Keratinocyte (primary cell): ENCODE measurements around the gene ZYG11A. TPM values are rescaled to one million over a fixed set of nuclear protein-coding genes. Genes with fewer than 3 reads are reported as not detected.

Source experiments
- DNase-seq: peaks from one replicate; pipeline ENCODE4 v3.0.0-alpha.2; 2011; ENCODE audit warnings: low read depth, missing footprints, low spot score
- FAIRE-seq: peaks from 2 replicates; lab custom pipeline; 2011; peaks lifted over from hg19 to GRCh38; lab: Jason Lieb, UNC
- H2AFZ ChIP-seq: 2 replicates; pipeline ENCODE4 v1.6.0; 2012; ENCODE audit warnings: low read length, control low read depth, inconsistent platforms; ENCODE audit not compliant: control insufficient read depth
- H3K27ac ChIP-seq: 2 replicates; pipeline ENCODE4 v1.5.1; 2011; ENCODE audit warnings: low read length; ENCODE audit not compliant: control insufficient read depth, insufficient read depth
- H3K27me3 ChIP-seq: 3 replicates; pipeline ENCODE4 v1.6.0; 2011; ENCODE audit warnings: low read length; ENCODE audit not compliant: control insufficient read depth, insufficient read depth; ENCODE audit errors: extremely low read depth
- H3K36me3 ChIP-seq, 2 experiments: 2 replicates in 1 of 2; 3 replicates in 1 of 2; pipeline ENCODE4 v1.5.1; 2011; ENCODE audit warnings: low read length in 2 of 2, mild to moderate bottlenecking in 1 of 2; ENCODE audit not compliant: control insufficient read depth in 2 of 2, insufficient read depth in 2 of 2; ENCODE audit errors: extremely low read depth in 1 of 2
- H3K4me1 ChIP-seq: 3 replicates; pipeline ENCODE4 v1.5.1; 2011; ENCODE audit warnings: low read length; ENCODE audit not compliant: control insufficient read depth, insufficient read depth; ENCODE audit errors: extremely low read depth
- H3K4me2 ChIP-seq: 3 replicates; pipeline ENCODE4 v1.6.0; 2011; ENCODE audit warnings: low read depth, low read length; ENCODE audit not compliant: control insufficient read depth, insufficient read depth; ENCODE audit errors: extremely low read depth
- H3K4me3 ChIP-seq, 3 experiments: fragments of 200-600 bp in 1 of 3; sonication (generic) in 1 of 3; 2 replicates in 2 of 3; 3 replicates in 1 of 3; pipeline ENCODE4 v1.5.1; 2011 to 2016; ENCODE audit warnings: low read length in 3 of 3, mild to moderate bottlenecking in 3 of 3, control low read depth in 2 of 3, inconsistent platforms in 1 of 3, low read depth in 1 of 3, mixed read lengths in 1 of 3, mixed run types in 1 of 3, moderate library complexity in 1 of 3; ENCODE audit not compliant: control insufficient read depth in 2 of 3, insufficient read depth in 2 of 3; ENCODE audit errors: extremely low read depth in 1 of 3
- H3K79me2 ChIP-seq: 2 replicates; pipeline ENCODE4 v1.6.0; 2012; ENCODE audit warnings: low read length; ENCODE audit not compliant: control insufficient read depth, insufficient read depth
- H3K9ac ChIP-seq: 3 replicates; pipeline ENCODE4 v1.6.0; 2011; ENCODE audit warnings: low read length; ENCODE audit not compliant: control insufficient read depth, insufficient read depth; ENCODE audit errors: extremely low read depth
- H3K9me1 ChIP-seq: 3 replicates; pipeline ENCODE4 v1.6.0; 2011; ENCODE audit warnings: low read length; ENCODE audit not compliant: control insufficient read depth, insufficient read depth; ENCODE audit errors: extremely low read depth
- H3K9me3 ChIP-seq: 2 replicates; pipeline ENCODE4 v1.5.1; 2012; ENCODE audit warnings: low read depth, low read length; ENCODE audit not compliant: control insufficient read depth
- H4K20me1 ChIP-seq: 3 replicates; pipeline ENCODE4 v1.6.0; 2011; ENCODE audit warnings: low read length; ENCODE audit not compliant: control insufficient read depth, insufficient read depth; ENCODE audit errors: extremely low read depth
- CTCF ChIP-seq, 3 experiments: IDR thresholded peaks in 1 of 3; conservative IDR thresholded peaks in 1 of 3; optimal IDR thresholded peaks in 1 of 3; 2 replicates in 2 of 3; 3 replicates in 1 of 3; pipeline versions ENCODE3 to v1.5.1; 2011; ENCODE audit warnings: low read length in 3 of 3, mild to moderate bottlenecking in 3 of 3, moderate library complexity in 2 of 3, control low read depth in 1 of 3, inconsistent platforms in 1 of 3; ENCODE audit not compliant: insufficient read depth in 2 of 3; ENCODE audit errors: extremely low read depth in 1 of 3
- EZH2 ChIP-seq: IDR thresholded peaks from one replicate; pipeline ENCODE4 v1.6.1; 2012; ENCODE audit warnings: inconsistent platforms, mild to moderate bottlenecking, low read length, moderate library complexity
- dilution Hi-C: fragments of 300-500 bp; cut with MboI; formaldehyde crosslinking; loops from one replicate; pipeline ENCODE4 v1.7.0; 2020; ENCODE audit warnings: low sequenced_read_pairs; ENCODE audit not compliant: extremely low pct_ligation_motif_present
- polyA plus RNA-seq, 5 experiments: library from polyadenylated mRNA; depleted of rRNA in 3 of 5; stranded (reverse) in 3 of 5; stranded (forward) in 1 of 5; unstranded in 1 of 5; fragments of >200 nt; gene quantifications; 1 replicate in 1 of 5; 2 replicates in 3 of 5; 3 replicates in 1 of 5; pipeline versions ENCODE4 v1.2.1 to v1.2.3, GENCODE V29; 2011 to 2012; ENCODE audit warnings: missing spikeins in 2 of 5, low read depth in 1 of 5, low replicate concordance in 1 of 5

ZYG11A gene
- polyA plus RNA-seq, 1 donor (not counting 4 experiments of a cell fraction or from before 2014, with no cell fraction given) = 0.64 TPM

GRCh38 chr1:52907812-52908153 is 65.2 kb downstream of the ZYG11A start:
- no peak overlapping the region for H3K27ac ChIP-seq
- H3K9me1 ChIP-seq = peaks cover 2% of the 10 kb centered on the region
- no peaks in the 10 kb centered on the region for H3K9me3 ChIP-seq
- H2AFZ ChIP-seq = no peak overlapping the region
- no peak overlapping the region for H3K4me2 ChIP-seq
- no peak for FAIRE-seq
- H3K27me3 ChIP-seq = no peaks in the 10 kb centered on the region
- H4K20me1 ChIP-seq = no peaks in the 10 kb centered on the region
- DNase-seq = no peak
- H3K79me2 ChIP-seq = no peaks in the 10 kb centered on the region
- TF ChIP-seq EZH2 = no peak
- no peak for TF ChIP-seq CTCF (optimal IDR thresholded peaks at IDR 0.05 in 1 of 3, IDR thresholded peaks at IDR 0.05 in 1 of 3, conservative IDR thresholded peaks at IDR 0.05 in 1 of 3; ENCODE audit: extremely low read depth in 1 of 3, insufficient read depth in 2 of 3, low read length in 3 of 3)
- no peak overlapping the region for H3K9ac ChIP-seq
- H3K4me1 ChIP-seq = peaks cover 6% of the 10 kb centered on the region
- dilution Hi-C loops = no loop called here
- H3K36me3 ChIP-seq = peaks cover 1 to 6% of the 10 kb centered on the region in 2 experiments
- no peak overlapping the region for H3K4me3 ChIP-seq

- Histone ChIP-seq H3K27me3 (no peaks in the 10 kb centered on the region), H3K27ac (no peak overlapping the region), H3K4me1 (peaks cover 6% of the 10 kb centered on the region), H3K9me3 (no peaks in the 10 kb centered on the region), H4K20me1 (no peaks in the 10 kb centered on the region), H3K9me1 (peaks cover 2% of the 10 kb centered on the region), H2AFZ (no peak overlapping the region), H3K79me2 (no peaks in the 10 kb centered on the region), H3K4me2 (no peak overlapping the region), H3K9ac (no peak overlapping the region), H3K36me3 (peaks cover 0 to 2% of the 10 kb centered on the region in 2 experiments), H3K4me3 (no peak overlapping the region)
- FAIRE-seq (no peak), DNase-seq (no peak)
- dilution Hi-C loops = no loop called here
- no peak for TF ChIP-seq EZH2
- TF ChIP-seq CTCF (optimal IDR thresholded peaks at IDR 0.05 in 1 of 3, IDR thresholded peaks at IDR 0.05 in 1 of 3, conservative IDR thresholded peaks at IDR 0.05 in 1 of 3; ENCODE audit: extremely low read depth in 1 of 3, insufficient read depth in 2 of 3, low read length in 3 of 3) = no peak
Measured at GRCh38 chr1:52911541-52911940, 69.0 kb downstream of the ZYG11A start.
